Stimulated activated naive CD4-positive, alpha-beta T cell (primary cell): ENCODE data around the gene UBP1.
"Not testable (repeated sequence)": the region's sequence is repeated elsewhere in the genome, so short reads cannot be mapped to it uniquely, and the experiment has no call there.

Experiments
- DNase-seq, 6 experiments: peaks; one replicate each; lab custom pipeline; 2025; lab: John Stamatoyannopoulos, UW

UBP1 gene

DNA sequence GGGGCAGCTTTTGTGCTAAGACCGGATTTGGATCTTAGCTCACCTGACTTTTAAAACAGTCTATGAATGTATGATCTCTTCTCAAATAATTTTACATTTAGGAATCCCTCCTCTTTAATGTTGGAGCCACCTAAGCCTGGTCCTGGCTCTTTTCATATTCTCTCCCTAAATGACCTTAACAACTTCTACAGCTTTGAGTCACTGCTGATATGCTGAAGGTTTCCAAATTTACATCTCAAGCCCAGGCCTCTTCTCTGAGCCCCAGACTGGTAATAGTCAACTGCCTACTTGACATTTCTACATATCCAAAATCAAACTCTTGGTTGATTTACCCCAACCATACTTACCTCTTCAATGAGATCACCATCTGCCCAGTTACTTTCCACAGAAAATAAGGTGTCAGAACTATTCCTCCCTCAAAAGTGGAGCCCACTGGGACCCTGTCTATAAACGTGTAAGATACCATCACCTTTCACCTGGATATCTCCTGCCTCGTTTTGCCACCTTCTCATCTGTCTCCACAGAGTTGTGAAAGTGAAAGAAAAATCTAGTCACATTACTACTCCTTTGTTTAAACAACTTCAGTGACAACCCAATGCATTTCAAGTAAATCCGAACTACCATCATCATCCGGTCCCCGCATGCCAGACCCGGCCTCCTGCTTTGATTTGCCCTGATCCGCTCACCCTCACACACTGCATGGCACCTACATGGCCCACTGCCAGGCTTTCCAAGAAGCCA, 48.8 kb downstream of the UBP1 start:
- DNase-seq = no peak

DNA sequence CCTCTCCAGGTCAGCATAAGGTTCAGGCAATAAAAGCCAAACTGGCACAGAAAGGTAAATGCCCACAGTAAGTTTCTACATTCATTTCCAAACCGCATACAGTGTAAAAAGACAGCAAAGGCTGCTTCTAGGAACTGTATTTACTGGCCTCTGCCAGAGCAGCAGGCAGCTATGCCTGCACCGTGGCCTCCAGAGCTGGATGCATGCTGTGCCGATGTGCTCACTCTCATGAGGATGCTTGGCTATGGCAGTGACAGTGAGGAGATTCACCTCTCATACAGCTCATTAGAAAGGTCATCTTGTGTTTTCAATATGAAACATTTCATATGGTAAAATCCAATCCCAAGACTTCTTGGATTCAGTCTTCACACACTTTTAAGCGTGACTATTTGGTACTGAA, 50.3 kb downstream of the UBP1 start:
- DNase-seq = no peak

DNA sequence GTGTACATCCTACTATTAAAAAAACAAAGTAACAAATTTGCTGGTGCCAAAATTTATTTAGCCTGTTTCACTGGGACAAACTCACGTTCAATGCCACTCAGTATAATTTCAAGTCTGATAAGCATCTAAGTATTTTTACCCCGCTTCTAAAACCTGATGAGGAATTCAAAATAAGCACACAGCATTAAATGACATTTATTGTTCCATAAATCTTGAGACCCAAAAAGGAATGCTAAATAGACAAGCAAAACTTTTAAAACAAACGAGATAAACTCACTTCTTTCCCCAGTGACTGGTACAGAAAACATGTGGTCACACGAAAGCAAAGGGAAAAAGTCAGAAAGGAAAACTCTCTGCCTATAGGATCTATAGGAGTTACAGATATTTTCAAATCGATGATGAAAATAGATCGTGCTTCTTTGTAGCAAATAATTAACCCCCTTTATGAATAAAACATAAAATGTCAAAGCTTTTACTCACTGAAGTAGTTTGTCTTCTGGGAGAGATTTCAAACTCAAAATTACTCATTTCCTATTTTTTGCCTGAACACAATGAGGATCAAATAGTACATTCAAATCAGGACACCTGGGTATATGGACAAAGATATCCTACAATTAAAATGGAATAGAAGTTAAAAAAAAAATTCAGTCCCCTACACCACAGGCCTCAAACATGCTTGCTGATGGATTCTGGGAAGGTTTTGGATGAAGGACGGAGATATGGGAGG, 51.7 kb downstream of the UBP1 start:
- DNase-seq = no peak

DNA sequence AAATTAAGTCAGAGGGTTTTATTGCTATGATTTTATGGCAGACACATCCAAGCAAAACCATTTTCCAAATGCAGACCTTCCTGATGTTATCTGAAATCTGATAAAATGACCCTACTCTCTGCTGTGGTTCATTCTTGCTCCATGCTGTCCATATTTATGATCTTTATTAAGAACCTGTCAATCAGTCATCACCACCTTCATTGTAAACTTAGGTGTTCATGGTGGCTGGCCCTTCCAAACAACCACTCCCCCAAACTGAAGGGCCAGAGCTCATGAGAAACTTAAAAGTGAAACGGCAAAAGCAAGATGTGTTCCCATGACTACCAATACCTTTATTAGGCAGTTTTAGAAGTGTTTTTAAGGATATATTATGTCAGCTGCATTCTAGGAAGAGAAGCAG, 53.6 kb downstream of the UBP1 start:
- DNase-seq = no peak

DNA sequence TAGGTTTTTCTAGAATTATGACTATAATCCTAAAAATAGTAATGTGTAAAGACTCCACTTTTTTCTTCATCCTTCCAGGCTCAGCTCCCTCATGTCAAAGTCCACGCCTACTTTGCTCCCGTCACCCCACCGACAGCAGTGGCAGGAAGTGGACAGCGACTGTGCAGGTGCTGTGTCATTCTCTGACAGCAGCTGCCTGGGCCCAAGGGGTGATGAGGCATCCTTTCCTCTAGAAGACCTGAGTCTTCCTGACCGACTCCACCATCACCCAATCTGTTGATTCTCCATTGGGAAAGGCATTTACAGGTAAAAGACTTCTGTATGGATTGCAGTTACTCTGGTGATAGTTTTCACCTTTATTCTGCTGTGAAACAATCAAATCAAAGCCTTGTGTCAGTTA, 54.8 kb downstream of the UBP1 start:
- no peak for DNase-seq

DNA sequence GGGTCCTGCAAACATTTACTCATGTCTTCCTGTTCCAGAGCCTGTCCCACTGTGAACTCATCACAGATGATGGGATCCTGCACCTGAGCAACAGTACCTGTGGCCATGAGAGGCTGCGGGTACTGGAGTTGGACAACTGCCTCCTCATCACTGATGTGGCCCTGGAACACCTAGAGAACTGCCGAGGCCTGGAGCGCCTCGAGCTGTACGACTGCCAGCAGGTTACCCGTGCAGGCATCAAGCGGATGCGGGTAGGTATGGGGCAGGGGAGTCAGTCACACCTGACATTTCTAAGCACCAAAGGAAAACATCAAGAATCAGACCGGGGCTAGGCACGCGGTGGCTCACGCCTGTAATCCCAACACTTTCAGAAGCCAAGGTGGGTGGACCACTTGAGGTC, 56.3 kb downstream of the UBP1 start:
- no peak for DNase-seq

DNA sequence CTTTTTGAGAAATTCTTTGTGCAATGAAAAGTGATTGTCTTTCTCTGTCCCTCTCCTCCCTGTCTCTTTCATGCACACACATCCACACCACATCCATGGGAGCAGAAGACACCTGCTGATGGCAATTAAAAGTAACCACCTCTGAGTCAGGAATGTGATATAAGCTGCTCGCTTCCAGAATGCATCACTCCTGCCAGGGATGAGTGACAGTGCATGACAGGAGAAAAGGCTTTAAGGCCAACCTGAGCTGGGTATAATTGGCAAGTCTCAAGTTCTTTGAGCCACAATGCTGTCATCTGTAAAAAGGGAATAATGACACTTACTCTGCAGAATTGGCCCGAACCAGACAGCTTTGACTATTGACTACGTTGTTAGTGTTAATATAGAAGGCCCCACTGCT, 59.6 kb downstream of the UBP1 start:
- no peak for DNase-seq

DNA sequence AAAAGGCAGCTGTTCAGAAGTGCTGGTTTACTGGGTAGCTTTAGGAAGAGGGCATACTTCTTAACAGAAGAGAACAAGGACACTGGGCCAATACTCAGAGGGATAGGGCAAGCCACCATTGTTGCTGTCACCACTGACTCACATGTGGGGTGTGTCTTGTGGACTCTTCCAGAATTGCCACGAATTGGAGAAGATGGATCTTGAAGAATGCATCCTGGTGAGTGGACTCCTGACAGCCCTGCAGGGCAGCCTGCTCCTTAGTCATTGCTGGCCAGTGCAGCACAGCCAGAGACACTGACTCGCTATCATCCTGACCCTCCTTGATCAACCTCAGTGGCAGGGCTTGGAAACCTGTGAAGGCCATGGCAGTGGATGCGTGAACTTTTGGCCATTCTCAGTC, 62.3 kb downstream of the UBP1 start:
- DNase-seq = no peak

DNA sequence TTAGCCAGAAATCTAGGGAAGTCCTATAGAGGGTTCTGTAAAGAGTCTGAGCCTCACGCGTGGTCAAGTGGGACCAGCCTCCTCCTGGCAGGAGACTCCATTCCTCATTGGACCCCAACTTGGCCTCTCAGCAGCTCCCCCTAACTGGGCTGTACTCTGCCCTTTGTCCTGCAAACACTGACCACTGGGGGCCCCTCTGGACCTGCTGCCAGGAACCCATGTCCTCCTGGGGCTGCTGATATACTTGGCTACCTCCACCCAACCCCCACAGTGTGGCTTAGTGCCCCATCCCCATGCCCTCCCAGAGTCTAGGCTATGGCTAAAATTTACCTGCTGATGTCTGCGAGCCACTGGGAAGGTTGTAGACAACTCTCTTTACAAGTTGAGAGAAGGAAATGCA, 62.7 kb downstream of the UBP1 start:
- no peak for DNase-seq

DNA sequence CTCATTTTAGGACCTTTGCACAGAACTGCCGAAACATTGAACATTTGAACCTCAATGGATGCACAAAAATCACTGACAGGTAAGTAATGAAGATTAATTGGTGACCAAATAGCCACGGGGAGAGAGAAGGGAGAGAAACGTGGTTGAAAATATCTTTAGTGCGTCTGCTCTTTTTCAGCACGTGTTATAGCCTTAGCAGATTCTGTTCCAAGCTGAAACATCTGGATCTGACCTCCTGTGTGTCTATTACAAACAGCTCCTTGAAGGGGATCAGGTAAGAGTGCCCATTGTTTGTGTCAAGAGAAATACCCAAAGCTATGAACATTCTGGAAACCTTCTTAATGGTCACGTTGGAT, 67.1 kb downstream of the UBP1 start:
- no peak for DNase-seq

DNA sequence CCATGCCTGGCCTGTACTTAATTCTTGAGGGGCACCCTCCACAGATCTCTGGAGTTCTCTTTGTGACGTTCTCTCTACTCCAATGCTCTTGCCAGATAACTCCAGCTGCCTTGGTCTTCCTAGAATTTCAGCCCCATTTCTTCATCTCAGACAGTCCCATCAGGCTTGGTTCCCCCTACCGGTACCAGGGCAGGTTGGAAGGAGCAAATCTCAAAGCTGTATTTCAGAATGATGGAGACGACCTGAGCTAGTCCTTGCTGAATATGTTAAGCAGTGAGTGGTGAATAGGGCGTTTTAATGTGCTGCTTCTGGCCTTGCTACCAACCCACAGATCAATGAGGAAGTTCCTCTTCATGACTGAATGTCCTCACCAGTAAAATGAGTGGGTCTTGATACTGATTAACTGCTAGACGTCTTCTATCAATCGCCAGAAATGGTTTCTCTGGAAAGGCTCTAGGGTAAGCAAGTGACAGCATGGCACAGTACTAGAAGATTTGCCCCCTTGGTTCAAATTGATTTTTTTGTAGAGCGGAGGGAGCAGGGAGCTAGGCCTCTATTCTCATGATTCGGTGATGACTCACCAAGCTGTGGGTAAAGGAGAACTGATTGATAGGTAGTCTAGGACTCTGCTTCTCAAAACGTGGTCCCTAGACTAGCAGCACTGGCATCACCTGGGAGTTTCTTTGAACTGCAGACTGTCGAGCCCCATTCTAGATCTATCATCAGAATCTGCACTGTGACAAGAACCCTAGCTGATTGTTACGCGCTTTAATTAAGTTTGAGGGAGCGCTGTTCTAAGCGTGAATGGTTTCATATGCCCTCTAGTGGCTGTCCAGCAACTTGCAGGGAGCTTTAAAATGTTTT, 67.8 kb downstream of the UBP1 start:
- peak; percentile 5 to 53 (median 20) for DNase-seq

DNA sequence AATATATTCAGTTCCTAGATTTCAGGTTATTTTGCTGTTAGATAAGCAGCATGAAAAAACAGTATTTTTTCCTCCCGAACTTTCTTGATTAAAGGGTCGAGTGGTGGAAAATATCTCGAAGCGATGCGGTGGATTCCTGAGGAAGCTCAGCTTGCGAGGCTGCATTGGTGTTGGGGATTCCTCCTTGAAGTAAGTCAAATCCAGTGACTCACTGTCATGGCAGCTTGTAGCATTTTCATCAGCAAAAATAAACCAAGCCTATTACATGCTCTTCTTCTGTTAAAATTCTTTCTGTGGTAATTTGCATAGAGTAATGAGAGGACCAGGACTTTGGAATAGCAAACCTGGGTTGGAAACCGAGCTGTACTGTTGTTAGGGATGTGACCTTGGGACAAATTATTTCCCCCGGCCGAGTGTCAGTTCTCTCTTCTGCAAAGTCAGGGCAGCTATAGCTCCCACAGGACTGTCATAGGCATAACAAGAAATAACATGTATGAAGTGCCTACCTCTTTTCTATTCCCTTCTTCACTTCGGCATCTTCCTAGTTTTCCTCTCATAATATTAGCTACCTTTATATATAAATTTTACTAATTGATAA, 75.6 kb downstream of the UBP1 start:
- DNase-seq = no peak

DNA sequence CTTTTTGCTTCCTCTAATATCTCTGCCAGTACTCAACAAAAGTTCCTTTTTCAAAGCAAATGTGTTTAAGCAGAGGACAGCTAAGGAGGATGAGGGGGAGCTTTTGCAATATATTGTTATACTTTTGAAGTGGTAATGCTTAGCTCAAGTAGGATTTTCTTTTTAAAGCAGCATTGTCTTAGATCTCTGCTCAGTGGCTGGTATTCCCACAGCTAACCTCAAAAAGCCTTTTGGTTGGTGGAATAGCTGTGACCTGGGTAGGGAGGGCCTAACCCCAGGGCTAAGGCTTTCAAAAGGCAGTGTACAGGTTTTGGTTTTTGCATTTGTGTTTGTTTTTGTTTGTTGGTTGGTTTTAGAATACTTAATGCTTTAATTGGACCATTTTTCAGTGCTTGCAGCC, 76.1 kb downstream of the UBP1 start:
- DNase-seq = no peak

DNA sequence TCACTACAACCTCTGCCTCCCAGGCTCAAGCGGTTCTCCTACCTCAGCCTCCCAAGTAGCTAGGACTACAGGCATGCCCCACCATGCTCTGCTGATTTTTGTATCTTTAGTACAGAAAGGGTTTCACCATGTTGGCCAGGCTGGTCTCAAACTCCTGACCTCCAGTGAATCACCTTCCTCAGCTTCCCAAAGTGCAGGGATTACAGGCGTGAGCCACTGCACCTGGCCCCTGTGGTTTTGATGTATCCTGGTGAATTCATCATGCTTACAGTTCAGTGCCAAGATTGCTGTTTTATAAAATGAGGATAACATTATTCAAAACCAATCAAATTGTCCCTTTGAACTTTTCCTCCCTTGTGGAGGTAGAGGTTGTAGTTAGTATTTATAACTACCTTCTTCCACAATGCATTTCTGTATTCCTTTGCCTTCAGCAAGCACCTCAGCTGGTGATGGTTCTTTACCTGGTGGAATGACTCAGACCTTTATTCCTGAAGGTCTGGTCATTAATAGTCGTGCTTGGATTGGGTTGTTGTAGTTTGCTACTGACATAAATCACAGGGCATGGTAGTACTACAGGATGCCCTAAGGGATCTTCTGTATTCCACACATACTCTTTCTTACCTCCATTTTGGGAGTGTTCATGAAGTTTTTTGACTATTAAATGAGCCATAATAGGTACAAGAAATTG, 76.9 kb downstream of the UBP1 start:
- DNase-seq = no peak

DNA sequence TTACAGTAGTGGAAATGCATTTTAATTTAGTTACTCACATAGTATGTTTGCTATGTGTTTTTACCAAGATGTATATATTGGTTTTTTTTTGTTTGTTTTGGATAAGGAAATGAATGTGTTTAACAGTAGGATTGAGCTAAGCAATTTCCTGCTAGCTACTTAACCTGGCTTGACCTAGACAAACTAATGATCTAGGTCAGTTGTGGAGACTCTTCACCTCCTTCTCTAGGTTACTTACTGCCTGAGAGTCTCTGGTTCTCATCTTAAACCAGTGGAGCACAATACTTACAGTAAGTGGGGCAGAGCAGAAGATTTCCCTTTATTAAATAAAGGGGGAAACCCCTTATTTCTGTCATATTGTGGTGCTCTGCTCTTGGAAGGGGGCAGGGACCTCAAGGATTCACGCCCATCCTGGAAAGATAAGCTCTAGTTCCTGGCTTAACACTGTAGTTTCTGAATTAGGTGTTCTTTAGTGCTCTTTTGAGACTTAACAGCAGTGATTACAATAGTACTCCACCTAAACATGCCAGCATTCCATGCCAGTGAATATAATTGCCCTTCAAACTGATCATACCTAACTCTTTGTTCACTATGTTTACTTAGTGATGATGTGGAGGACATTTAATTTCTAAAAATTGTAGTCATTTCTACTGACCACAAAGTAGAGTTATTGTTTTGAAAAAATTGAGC, 79.9 kb downstream of the UBP1 start:
- DNase-seq = no peak

DNA sequence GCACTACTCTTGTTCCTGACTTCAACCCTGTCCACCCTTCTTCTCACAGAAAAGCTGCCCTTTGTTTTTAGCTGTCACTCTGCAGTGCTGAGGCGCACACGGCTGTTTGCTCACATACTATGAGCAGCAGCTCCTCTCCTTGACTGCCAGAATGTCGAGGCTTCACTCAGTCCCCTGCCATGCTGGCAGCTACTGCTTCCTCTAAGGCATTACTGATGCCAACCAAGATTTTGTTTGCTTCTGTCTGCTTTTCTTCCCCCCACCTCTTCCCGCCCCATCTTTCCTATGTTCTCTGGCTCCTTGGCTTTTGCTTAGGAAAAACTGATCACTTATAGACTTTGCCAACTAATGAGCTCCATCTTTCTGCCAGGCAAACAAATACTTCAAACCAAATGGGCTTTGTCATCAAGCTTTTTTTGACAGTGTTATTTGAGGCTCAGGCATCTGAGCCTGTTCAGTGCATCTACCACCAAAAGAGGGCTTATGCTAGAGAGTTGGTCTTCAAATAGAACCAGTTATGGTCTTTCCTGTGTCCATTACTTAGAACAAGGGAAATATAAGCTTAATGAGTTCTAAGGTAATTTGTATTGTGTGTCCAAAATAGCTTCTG, 81.9 kb downstream of the UBP1 start:
- DNase-seq = no peak

DNA sequence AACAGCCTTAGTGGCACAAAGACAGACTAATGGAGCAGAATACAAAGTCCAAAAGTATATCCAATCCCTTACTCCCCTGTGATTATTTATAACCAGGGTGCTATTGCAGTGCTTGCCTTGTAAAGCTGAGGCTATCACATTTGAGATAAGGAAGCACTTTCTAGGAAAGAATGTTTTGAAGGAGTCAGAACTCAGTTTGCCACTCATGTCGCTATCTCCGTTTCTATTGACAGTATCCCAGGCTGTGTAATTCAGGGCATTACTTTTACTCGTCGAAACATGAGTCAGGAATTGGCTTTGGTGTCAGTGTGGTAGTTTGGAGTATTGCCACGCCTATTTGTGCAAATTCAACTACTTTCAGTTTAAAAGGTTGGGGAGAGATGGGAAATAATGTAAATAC, 84.6 kb downstream of the UBP1 start:
- DNase-seq = no peak

DNA sequence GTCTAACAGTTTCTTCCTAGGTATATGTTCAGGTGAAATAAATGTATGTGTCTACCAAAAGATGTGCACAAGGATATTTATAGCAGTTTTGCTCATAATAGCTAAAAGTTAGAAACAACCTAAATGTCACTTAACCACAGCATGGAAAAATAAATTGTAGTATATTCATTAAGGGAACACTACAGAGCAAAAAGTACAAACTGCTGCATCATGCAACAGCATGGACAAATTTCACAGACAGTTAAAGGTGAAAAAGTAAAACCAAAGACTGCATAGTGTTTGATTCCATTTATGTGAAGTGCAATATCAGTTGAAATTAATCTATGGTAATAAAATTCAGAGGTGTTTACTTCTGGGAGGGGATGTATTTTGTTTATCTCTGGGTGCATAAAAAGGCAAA, 100.4 kb downstream of the UBP1 start:
- no peak for DNase-seq

DNA sequence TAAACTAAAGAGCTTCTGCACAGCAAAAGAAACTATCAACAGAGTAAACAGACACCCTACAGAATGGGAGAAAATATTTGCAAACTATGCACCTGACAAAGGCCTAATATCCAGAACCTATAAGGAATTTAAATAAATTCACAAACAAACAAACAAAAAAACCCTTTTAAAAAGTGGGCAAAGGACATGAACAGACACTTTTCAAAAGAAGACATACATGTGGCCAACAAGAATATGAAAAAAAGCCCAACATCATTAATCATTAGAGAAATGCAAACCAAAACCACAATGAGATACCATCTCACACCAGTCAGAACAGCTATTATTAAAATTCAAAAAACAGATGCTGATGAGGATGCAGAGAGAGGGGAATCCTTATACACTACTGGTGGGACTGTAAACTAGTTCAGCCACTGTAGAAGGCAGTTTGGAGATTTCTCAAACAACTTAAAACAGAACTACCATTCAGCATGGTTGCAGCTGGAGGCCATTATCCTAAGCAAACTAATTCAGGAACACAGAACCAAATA, 101.2 kb downstream of the UBP1 start:
- DNase-seq = not testable (repeated sequence)
